ENCODE results near the gene ELK3. TPM values are rescaled to one million over a fixed set of nuclear protein-coding genes. Genes with fewer than 3 reads are reported as not detected.

The ELK3 gene
- polyA plus RNA-seq, 3 donors, result 12.1 to 14.9 (median 14.6) TPM

- TF ChIP-seq CTCF (IDR thresholded peaks at IDR 0.05), result no peak
- DNase-seq, result no peak
- Mint-ChIP-seq H3K27me3 (ENCODE audit: low read depth in 3 of 3) (peaks cover 0 to 1% (median 0%) of the 10 kb centered on the region in 3 donors), H3K36me3 (peaks cover 74 to 86% of the 10 kb centered on the region in 2 donors), H3K4me3 (no peak overlapping the region), H3K4me1 (peaks cover 16% of the 10 kb centered on the region), H3K27ac (peak overlapping the region in 1 of 7 donors; percentile 59), H3K9me3 (peaks cover 0 to 3% (median 0%) of the 10 kb centered on the region in 7 donors)
- no peak overlapping the region for H3K27ac ChIP-seq (ENCODE audit: low read depth in 1 of 2, low read length in 2 of 2)
- intact Hi-C loops (cut with micrococcal nuclease), result no loop called here
- H3K9ac ChIP-seq (ENCODE audit: insufficient read depth, low read length, poor library complexity, severe bottlenecking), result no peak overlapping the region
- WGBS (ENCODE audit: insufficient coverage), result 98% methylated on average over 36 of the region's 36 CpGs
- H4K20me1 ChIP-seq (ENCODE audit: insufficient read depth, low read length), result peaks cover 97% of the 10 kb centered on the region
- H3K36me3 ChIP-seq (replicated peaks in 1 of 2; ENCODE audit: control insufficient read depth in 1 of 2, insufficient read depth in 2 of 2, low read length in 2 of 2), result peaks cover 51 to 80% of the 10 kb centered on the region in 2 donors
- peaks cover 0 to 6% of the 10 kb centered on the region in 2 donors for H3K4me1 ChIP-seq (ENCODE audit: control insufficient read depth in 1 of 2, insufficient read depth in 2 of 2, low read length in 2 of 2)
- H3K27me3 ChIP-seq (ENCODE audit: control insufficient read depth in 2 of 2, insufficient read depth in 2 of 2, low read length in 2 of 2), result no peaks in the 10 kb centered on the region
- H3K4me2 ChIP-seq (replicated peaks; ENCODE audit: extremely low read depth, low read length, poor library complexity, severe bottlenecking), result no peak overlapping the region
- no peak overlapping the region for H2AFZ ChIP-seq (ENCODE audit: insufficient read depth, low read depth, low read length, poor library complexity, severe bottlenecking)
- H3K79me2 ChIP-seq (ENCODE audit: insufficient read depth, low read length), result peaks cover 40% of the 10 kb centered on the region
- no peak overlapping the region for H3K4me3 ChIP-seq (replicated peaks in 1 of 3; ENCODE audit: low read depth in 2 of 3, low read length in 3 of 3)
- no peaks in the 10 kb centered on the region for H3K9me3 ChIP-seq (replicated peaks in 1 of 2; ENCODE audit: control insufficient read depth in 1 of 2, insufficient read depth in 1 of 2, low read length in 2 of 2)
Measured at GRCh38 chr12:96246926-96247505, 52.8 kb downstream of the ELK3 start.

- intact Hi-C loops (cut with micrococcal nuclease), result no loop called here
- Mint-ChIP-seq H3K4me1 (peaks cover 11% of the 10 kb centered on the region), H3K27ac (peak overlapping the region in 3 of 7 donors; percentile 14 to 51 (median 46)), H3K4me3 (no peak overlapping the region), H3K36me3 (peaks cover 79 to 88% of the 10 kb centered on the region in 2 donors), H3K9me3 (peaks cover 0 to 3% (median 0%) of the 10 kb centered on the region in 7 donors), H3K27me3 (ENCODE audit: low read depth in 3 of 3) (peaks cover 0 to 1% (median 0%) of the 10 kb centered on the region in 3 donors)
- 80% methylated on average over 7 of the region's 13 CpGs for WGBS (ENCODE audit: insufficient coverage)
- Histone ChIP-seq H2AFZ (ENCODE audit: insufficient read depth, low read depth, low read length, poor library complexity, severe bottlenecking) (no peak overlapping the region), H3K4me2 (replicated peaks; ENCODE audit: extremely low read depth, low read length, poor library complexity, severe bottlenecking) (no peak overlapping the region), H4K20me1 (ENCODE audit: insufficient read depth, low read length) (peaks cover 97% of the 10 kb centered on the region), H3K27ac (ENCODE audit: low read depth in 1 of 2, low read length in 2 of 2) (no peak overlapping the region), H3K4me1 (ENCODE audit: control insufficient read depth in 1 of 2, insufficient read depth in 2 of 2, low read length in 2 of 2) (peaks cover 0 to under 1% of the 10 kb centered on the region in 2 donors), H3K4me3 (replicated peaks in 1 of 3; ENCODE audit: low read depth in 2 of 3, low read length in 3 of 3) (no peak overlapping the region), H3K9me3 (replicated peaks in 1 of 2; ENCODE audit: control insufficient read depth in 1 of 2, insufficient read depth in 1 of 2, low read length in 2 of 2) (no peaks in the 10 kb centered on the region), H3K27me3 (ENCODE audit: control insufficient read depth in 2 of 2, insufficient read depth in 2 of 2, low read length in 2 of 2) (no peaks in the 10 kb centered on the region), H3K9ac (ENCODE audit: insufficient read depth, low read length, poor library complexity, severe bottlenecking) (no peak overlapping the region), H3K36me3 (replicated peaks in 1 of 2; ENCODE audit: control insufficient read depth in 1 of 2, insufficient read depth in 2 of 2, low read length in 2 of 2) (peaks cover 52 to 82% of the 10 kb centered on the region in 2 donors), H3K79me2 (ENCODE audit: insufficient read depth, low read length) (peaks cover 35% of the 10 kb centered on the region)
- DNase-seq, result no peak
- TF ChIP-seq CTCF (IDR thresholded peaks at IDR 0.05), result no peak
Measured at GRCh38 chr12:96247563-96247962, 53.4 kb downstream of the ELK3 start.

Data from CD14-positive monocyte (primary cell).